ENCODE results near the gene AP2M1. TPM values are rescaled to one million over a fixed set of nuclear protein-coding genes. Genes with fewer than 3 reads are reported as not detected.
A peak's percentile ranks its signal among the peaks of the same experiment; 100 is the strongest.

The AP2M1 gene
- total and polyA plus RNA-seq, 2 donors, result 195 to 466 TPM

- Histone ChIP-seq H3K4me3 (ENCODE audit: low read depth, low read length) (no peak overlapping the region), H3K36me3 (ENCODE audit: insufficient read depth) (peaks cover 6% of the 10 kb centered on the region), H3K4me1 (ENCODE audit: insufficient read depth) (no peaks in the 10 kb centered on the region), H3K27ac (ENCODE audit: low read depth) (no peak overlapping the region)
- DNase-seq (ENCODE audit: extremely low spot score), result no peak
- WGBS, result 93% methylated on average over 6 of the region's 6 CpGs
Measured at GRCh38 chr3:184196536-184196935, 21.9 kb downstream of the AP2M1 start.

- no peaks in the 10 kb centered on the region for H3K4me1 ChIP-seq (ENCODE audit: insufficient read depth)
- H3K27ac ChIP-seq (ENCODE audit: low read depth), result no peak overlapping the region
- 80% methylated on average over 9 of the region's 9 CpGs for WGBS
- H3K4me3 ChIP-seq (ENCODE audit: low read depth, low read length), result no peak overlapping the region
- no peak for DNase-seq (ENCODE audit: extremely low spot score)
- H3K36me3 ChIP-seq (ENCODE audit: insufficient read depth), result no peaks in the 10 kb centered on the region
Measured at GRCh38 chr3:184198509-184198908, 23.9 kb downstream of the AP2M1 start.

- H3K4me1 ChIP-seq (ENCODE audit: insufficient read depth), result no peaks in the 10 kb centered on the region
- no peak overlapping the region for H3K4me3 ChIP-seq (ENCODE audit: low read depth, low read length)
- no peak overlapping the region for H3K27ac ChIP-seq (ENCODE audit: low read depth)
- H3K36me3 ChIP-seq (ENCODE audit: insufficient read depth), result no peaks in the 10 kb centered on the region
- DNase-seq (ENCODE audit: extremely low spot score), result no peak
Measured at GRCh38 chr3:184200825-184201224, 26.2 kb downstream of the AP2M1 start.

- Histone ChIP-seq H3K36me3 (ENCODE audit: insufficient read depth) (no peaks in the 10 kb centered on the region), H3K4me3 (ENCODE audit: low read depth, low read length) (no peak overlapping the region), H3K27ac (ENCODE audit: low read depth) (no peak overlapping the region), H3K4me1 (ENCODE audit: insufficient read depth) (no peaks in the 10 kb centered on the region)
- no peak for DNase-seq (ENCODE audit: extremely low spot score)
- WGBS, result 82% methylated on average over 8 of the region's 8 CpGs
Measured at GRCh38 chr3:184203526-184203925, 28.9 kb downstream of the AP2M1 start.

GRCh38 chr3:184209146-184209923 is 34.7 kb downstream of the AP2M1 start:
- no peak for DNase-seq (ENCODE audit: extremely low spot score)
- Histone ChIP-seq H3K36me3 (ENCODE audit: insufficient read depth) (no peaks in the 10 kb centered on the region), H3K4me1 (ENCODE audit: insufficient read depth) (no peaks in the 10 kb centered on the region), H3K4me3 (ENCODE audit: low read depth, low read length) (no peak overlapping the region), H3K27ac (ENCODE audit: low read depth) (no peak overlapping the region)
- 52% methylated on average over 11 of the region's 11 CpGs for WGBS

GRCh38 chr3:184211297-184211696 is 36.6 kb downstream of the AP2M1 start:
- no peaks in the 10 kb centered on the region for H3K4me1 ChIP-seq (ENCODE audit: insufficient read depth)
- H3K4me3 ChIP-seq (ENCODE audit: low read depth, low read length), result no peak overlapping the region
- no peaks in the 10 kb centered on the region for H3K36me3 ChIP-seq (ENCODE audit: insufficient read depth)
- WGBS, result 77% methylated on average over 5 of the region's 5 CpGs
- H3K27ac ChIP-seq (ENCODE audit: low read depth), result no peak overlapping the region
- DNase-seq (ENCODE audit: extremely low spot score), result no peak

- 58% methylated on average over 5 of the region's 5 CpGs for WGBS
- Histone ChIP-seq H3K4me1 (ENCODE audit: insufficient read depth) (no peaks in the 10 kb centered on the region), H3K4me3 (ENCODE audit: low read depth, low read length) (no peak overlapping the region), H3K36me3 (ENCODE audit: insufficient read depth) (no peaks in the 10 kb centered on the region), H3K27ac (ENCODE audit: low read depth) (no peak overlapping the region)
- DNase-seq (ENCODE audit: extremely low spot score), result no peak
Measured at GRCh38 chr3:184211718-184212117, 37.1 kb downstream of the AP2M1 start.

GRCh38 chr3:184218814-184219213 is 44.2 kb downstream of the AP2M1 start:
- no peak overlapping the region for H3K4me3 ChIP-seq (ENCODE audit: low read depth, low read length)
- no peaks in the 10 kb centered on the region for H3K4me1 ChIP-seq (ENCODE audit: insufficient read depth)
- no peak overlapping the region for H3K27ac ChIP-seq (ENCODE audit: low read depth)
- H3K36me3 ChIP-seq (ENCODE audit: insufficient read depth), result no peaks in the 10 kb centered on the region
- no peak for DNase-seq (ENCODE audit: extremely low spot score)
- WGBS, result 46% methylated on average over 4 of the region's 4 CpGs

GRCh38 chr3:184222521-184222920 is 47.9 kb downstream of the AP2M1 start:
- 88% methylated on average over 3 of the region's 3 CpGs for WGBS
- no peaks in the 10 kb centered on the region for H3K36me3 ChIP-seq (ENCODE audit: insufficient read depth)
- no peak overlapping the region for H3K27ac ChIP-seq (ENCODE audit: low read depth)
- H3K4me1 ChIP-seq (ENCODE audit: insufficient read depth), result no peaks in the 10 kb centered on the region
- DNase-seq (ENCODE audit: extremely low spot score), result no peak
- no peak overlapping the region for H3K4me3 ChIP-seq (ENCODE audit: low read depth, low read length)

GRCh38 chr3:184223946-184224345 is 49.3 kb downstream of the AP2M1 start:
- no peak overlapping the region for H3K4me3 ChIP-seq (ENCODE audit: low read depth, low read length)
- no peaks in the 10 kb centered on the region for H3K36me3 ChIP-seq (ENCODE audit: insufficient read depth)
- H3K27ac ChIP-seq (ENCODE audit: low read depth), result no peak overlapping the region
- 74% methylated on average over 3 of the region's 3 CpGs for whole genome bisulfite sequencing
- DNase-seq (ENCODE audit: extremely low spot score), result no peak
- no peaks in the 10 kb centered on the region for H3K4me1 ChIP-seq (ENCODE audit: insufficient read depth)

GRCh38 chr3:184227481-184227935 is 52.9 kb downstream of the AP2M1 start:
- Histone ChIP-seq H3K27ac (ENCODE audit: low read depth) (no peak overlapping the region), H3K4me3 (ENCODE audit: low read depth, low read length) (no peak overlapping the region), H3K36me3 (ENCODE audit: insufficient read depth) (no peaks in the 10 kb centered on the region), H3K4me1 (ENCODE audit: insufficient read depth) (peaks cover 4% of the 10 kb centered on the region)
- no peak for DNase-seq (ENCODE audit: extremely low spot score)
- 62% methylated on average over 2 of the region's 2 CpGs for WGBS

- WGBS, result 26% methylated on average over 12 of the region's 12 CpGs
- Histone ChIP-seq H3K27ac (ENCODE audit: low read depth) (no peak overlapping the region), H3K36me3 (ENCODE audit: insufficient read depth) (no peaks in the 10 kb centered on the region), H3K4me1 (ENCODE audit: insufficient read depth) (peaks cover 4% of the 10 kb centered on the region), H3K4me3 (ENCODE audit: low read depth, low read length) (no peak overlapping the region)
- no peak for DNase-seq (ENCODE audit: extremely low spot score)
Measured at GRCh38 chr3:184228376-184229137, 53.9 kb downstream of the AP2M1 start.

- H3K27ac ChIP-seq (ENCODE audit: low read depth), result no peak within 1 kb of the TSS
- 1% methylated on average over 66 of the region's 66 CpGs for WGBS
- H3K4me3 ChIP-seq (ENCODE audit: low read depth, low read length), result peak within 1 kb of the TSS; percentile 45
- H3K4me1 ChIP-seq (ENCODE audit: insufficient read depth), result peaks cover 4% of the 10 kb centered on the region
- no peaks in the 10 kb centered on the region for H3K36me3 ChIP-seq (ENCODE audit: insufficient read depth)
- no peak for DNase-seq (ENCODE audit: extremely low spot score)
Measured at GRCh38 chr3:184229394-184230080, 54.9 kb downstream of the AP2M1 start, which contains the start of gene VWA5B2. Gene VWA5B2, plus strand, starts transcription at chr3:184229585. Its CDS starts 944 bp downstream, at chr3:184230529.
